HL-60 (cell line): ENCODE results near the gene ZNF469.

Experiments used
- DNase-seq, 2 experiments: peaks; one replicate each; pipeline ENCODE4 v3.0.0-alpha.2; 2010 to 2020; ENCODE audit warnings: low read depth in 1 of 2, low spot score in 1 of 2
- H3K27ac ChIP-seq: fragments of 250-450 bp; sonication (Bioruptor Pico); replicated peaks from 2 replicates; pipeline ENCODE4 v1.5.1; 2020; ENCODE audit warnings: mild to moderate bottlenecking, moderate library complexity
- H3K27me3 ChIP-seq: fragments of 250-450 bp; sonication (Bioruptor Pico); 2 replicates; pipeline ENCODE4 v1.5.1; 2021; ENCODE audit warnings: mild to moderate bottlenecking, moderate library complexity; ENCODE audit not compliant: insufficient read depth, poor library complexity, severe bottlenecking
- H3K4me3 ChIP-seq: replicated peaks from 2 replicates; pipeline ENCODE4 v1.5.1; 2011; ENCODE audit warnings: mild to moderate bottlenecking, control low read depth, low read length; ENCODE audit not compliant: insufficient read depth
- GABPA ChIP-seq: IDR thresholded peaks from 2 replicates; pipeline ENCODE4 v1.6.1; 2012; ENCODE audit warnings: low read depth
- POLR2AphosphoS5 ChIP-seq: IDR thresholded peaks from 2 replicates; pipeline ENCODE4 v1.6.1; 2012; ENCODE audit warnings: low read depth
- SPI1 ChIP-seq: IDR thresholded peaks from 2 replicates; pipeline ENCODE4 v1.6.1; 2012; ENCODE audit warnings: low read depth, mild to moderate bottlenecking, borderline replicate concordance
- TF ChIP-seq, protein P1 (sequence below): IDR thresholded peaks from 2 replicates; pipeline ENCODE4 v1.6.1; 2012; ENCODE audit warnings: low read depth; ENCODE audit not compliant: insufficient replicate concordance
- TF ChIP-seq, protein P2 (sequence below): IDR thresholded peaks from one replicate; pipeline ENCODE4 v1.5.1; 2011; ENCODE audit warnings: low read length, control low read depth, inconsistent platforms; ENCODE audit not compliant: insufficient read depth

The ZNF469 gene

DNA sequence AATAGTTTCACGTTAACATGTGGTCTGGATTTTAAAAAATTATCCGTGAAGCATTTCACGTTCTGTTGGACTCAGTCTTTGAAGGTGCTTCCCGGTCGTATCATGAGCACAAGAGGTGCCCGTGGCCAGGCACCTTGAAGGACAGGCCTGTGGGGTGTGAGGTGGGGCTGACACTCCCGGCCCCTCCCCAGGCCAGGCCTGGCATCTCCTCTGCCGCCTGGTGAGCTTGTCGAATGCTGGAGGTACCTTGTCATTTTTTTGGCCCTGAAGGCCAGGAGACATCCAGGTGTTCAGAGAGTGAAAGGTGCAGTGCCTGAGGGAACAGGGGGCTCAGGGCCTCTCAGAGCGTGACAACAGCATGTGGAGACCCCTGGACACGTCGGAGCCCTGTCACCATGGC lies 11.7 kb downstream of the ZNF469 start:
- no peak for TF ChIP-seq GABPA
- TF ChIP-seq, protein P1, sequence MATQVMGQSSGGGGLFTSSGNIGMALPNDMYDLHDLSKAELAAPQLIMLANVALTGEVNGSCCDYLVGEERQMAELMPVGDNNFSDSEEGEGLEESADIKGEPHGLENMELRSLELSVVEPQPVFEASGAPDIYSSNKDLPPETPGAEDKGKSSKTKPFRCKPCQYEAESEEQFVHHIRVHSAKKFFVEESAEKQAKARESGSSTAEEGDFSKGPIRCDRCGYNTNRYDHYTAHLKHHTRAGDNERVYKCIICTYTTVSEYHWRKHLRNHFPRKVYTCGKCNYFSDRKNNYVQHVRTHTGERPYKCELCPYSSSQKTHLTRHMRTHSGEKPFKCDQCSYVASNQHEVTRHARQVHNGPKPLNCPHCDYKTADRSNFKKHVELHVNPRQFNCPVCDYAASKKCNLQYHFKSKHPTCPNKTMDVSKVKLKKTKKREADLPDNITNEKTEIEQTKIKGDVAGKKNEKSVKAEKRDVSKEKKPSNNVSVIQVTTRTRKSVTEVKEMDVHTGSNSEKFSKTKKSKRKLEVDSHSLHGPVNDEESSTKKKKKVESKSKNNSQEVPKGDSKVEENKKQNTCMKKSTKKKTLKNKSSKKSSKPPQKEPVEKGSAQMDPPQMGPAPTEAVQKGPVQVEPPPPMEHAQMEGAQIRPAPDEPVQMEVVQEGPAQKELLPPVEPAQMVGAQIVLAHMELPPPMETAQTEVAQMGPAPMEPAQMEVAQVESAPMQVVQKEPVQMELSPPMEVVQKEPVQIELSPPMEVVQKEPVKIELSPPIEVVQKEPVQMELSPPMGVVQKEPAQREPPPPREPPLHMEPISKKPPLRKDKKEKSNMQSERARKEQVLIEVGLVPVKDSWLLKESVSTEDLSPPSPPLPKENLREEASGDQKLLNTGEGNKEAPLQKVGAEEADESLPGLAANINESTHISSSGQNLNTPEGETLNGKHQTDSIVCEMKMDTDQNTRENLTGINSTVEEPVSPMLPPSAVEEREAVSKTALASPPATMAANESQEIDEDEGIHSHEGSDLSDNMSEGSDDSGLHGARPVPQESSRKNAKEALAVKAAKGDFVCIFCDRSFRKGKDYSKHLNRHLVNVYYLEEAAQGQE = no peak
- H3K27me3 ChIP-seq = no peaks in the 10 kb centered on the region
- no peak overlapping the region for H3K27ac ChIP-seq
- no peak for DNase-seq
- H3K4me3 ChIP-seq = no peak overlapping the region

DNA sequence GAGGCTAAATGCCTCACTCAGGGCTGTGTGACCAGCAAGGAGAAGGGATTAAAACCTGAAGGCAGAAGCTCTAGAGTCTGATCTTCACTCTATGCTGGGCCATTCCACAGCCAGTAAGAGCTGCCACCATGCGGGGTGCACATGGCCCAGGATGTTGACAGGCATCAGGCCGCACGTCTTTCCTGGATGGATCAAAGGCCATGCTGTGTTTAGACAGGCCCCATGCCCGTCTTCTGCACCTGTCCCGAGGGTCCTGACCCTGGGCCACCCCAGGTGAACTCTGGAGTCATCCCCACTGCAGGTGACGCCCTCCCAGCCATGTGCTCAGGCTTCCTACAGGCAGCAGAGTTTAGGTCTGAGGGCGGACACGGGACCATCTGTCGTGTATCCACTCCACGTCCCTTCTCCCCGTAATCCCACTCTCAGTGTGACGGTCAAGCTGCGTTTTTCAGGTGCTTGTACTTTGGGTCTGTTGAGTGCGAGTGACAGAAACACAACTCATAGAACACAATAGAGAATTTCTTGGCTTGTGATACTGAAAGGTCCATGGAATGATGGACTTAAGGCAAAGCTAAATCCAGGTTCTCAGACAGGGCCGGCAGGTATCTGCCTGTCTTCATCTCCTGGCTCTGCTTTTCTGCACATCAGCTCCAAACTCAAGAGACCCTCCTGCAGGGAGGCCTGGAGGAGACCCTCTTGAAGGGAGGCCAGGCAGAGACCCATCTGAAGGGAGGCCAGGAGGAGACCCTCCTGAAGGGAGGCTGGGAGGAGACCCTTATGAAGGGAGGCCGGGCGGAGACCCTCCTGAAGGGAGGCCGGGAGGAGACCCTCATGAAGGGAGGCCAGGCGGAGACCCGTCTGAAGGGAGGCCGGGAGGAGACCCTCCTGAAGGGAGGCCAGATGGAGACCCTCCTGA lies 13.2 kb downstream of the ZNF469 start:
- TF ChIP-seq GABPA (no peak), SPI1 (no peak), POLR2AphosphoS5 (no peak)
- TF ChIP-seq, protein P1 = no peak
- TF ChIP-seq, protein P2, sequence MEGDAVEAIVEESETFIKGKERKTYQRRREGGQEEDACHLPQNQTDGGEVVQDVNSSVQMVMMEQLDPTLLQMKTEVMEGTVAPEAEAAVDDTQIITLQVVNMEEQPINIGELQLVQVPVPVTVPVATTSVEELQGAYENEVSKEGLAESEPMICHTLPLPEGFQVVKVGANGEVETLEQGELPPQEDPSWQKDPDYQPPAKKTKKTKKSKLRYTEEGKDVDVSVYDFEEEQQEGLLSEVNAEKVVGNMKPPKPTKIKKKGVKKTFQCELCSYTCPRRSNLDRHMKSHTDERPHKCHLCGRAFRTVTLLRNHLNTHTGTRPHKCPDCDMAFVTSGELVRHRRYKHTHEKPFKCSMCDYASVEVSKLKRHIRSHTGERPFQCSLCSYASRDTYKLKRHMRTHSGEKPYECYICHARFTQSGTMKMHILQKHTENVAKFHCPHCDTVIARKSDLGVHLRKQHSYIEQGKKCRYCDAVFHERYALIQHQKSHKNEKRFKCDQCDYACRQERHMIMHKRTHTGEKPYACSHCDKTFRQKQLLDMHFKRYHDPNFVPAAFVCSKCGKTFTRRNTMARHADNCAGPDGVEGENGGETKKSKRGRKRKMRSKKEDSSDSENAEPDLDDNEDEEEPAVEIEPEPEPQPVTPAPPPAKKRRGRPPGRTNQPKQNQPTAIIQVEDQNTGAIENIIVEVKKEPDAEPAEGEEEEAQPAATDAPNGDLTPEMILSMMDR = no peak
- Histone ChIP-seq H3K27me3 (no peaks in the 10 kb centered on the region), H3K4me3 (no peak overlapping the region), H3K27ac (no peak overlapping the region)
- no peak for DNase-seq

DNA sequence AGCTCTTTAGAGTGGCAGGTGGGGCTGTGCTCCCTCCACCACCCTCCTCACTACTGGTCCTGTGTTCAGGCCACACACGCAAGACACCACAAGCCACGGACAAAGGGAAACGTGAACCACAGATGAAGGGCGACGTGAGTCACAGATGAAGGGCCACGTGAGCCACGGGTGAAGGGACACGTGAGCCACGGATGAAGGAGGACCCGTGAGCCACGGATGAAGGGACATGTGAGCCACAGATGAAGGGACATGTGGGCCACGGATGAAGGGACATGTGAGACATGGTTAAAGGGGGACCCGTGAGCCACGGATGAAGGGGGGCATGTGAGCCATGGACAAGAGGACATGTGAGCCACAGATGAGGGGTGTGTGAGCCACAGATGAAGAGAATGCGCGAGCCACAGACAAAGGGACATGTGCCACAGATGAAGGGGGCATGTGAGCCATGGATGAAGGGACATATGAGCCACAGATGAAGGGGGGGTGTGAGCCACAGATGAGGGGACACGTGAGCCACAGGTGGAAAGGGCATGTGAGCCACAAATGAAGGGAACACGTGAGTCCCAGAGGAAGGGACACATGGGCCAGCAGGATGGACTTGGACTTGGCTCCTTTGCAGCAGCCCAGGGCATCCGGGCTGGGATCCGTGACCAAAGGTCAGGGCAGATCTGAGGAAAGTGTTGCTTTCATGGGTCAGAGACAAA lies 15.6 kb downstream of the ZNF469 start:
- no peak overlapping the region for H3K4me3 ChIP-seq
- no peak for DNase-seq
- H3K27me3 ChIP-seq = no peaks in the 10 kb centered on the region
- TF ChIP-seq, protein P1 = no peak
- TF ChIP-seq, protein P2 = no peak
- no peak for TF ChIP-seq GABPA
- no peak overlapping the region for H3K27ac ChIP-seq
